ENCODE results near the gene CHCHD3.
A peak's percentile ranks its signal among the peaks of the same experiment; 100 is the strongest.
"Not testable (repeated sequence)": the region's sequence is repeated elsewhere in the genome, so short reads cannot be mapped to it uniquely, and the experiment has no call there.

The CHCHD3 gene

GRCh38 chr7:133001727-133002126 is 80.2 kb downstream of the CHCHD3 start:
- DNase-seq (ENCODE audit: low read depth), result no peak

- no peak for DNase-seq (ENCODE audit: low read depth)
Measured at GRCh38 chr7:132999845-133000244, 82.0 kb downstream of the CHCHD3 start.

GRCh38 chr7:132998763-132999162 is 83.1 kb downstream of the CHCHD3 start:
- DNase-seq (ENCODE audit: low read depth), result no peak

GRCh38 chr7:132997505-132997904 is 84.4 kb downstream of the CHCHD3 start:
- DNase-seq (ENCODE audit: low read depth), result no peak

GRCh38 chr7:132996581-132997242 is 85.2 kb downstream of the CHCHD3 start:
- no peak for DNase-seq (ENCODE audit: low read depth)

GRCh38 chr7:132993377-132994013 is 88.4 kb downstream of the CHCHD3 start:
- no peak for DNase-seq (ENCODE audit: low read depth)

- no peak for DNase-seq (ENCODE audit: low read depth)
Measured at GRCh38 chr7:132991615-132992587, 90.0 kb downstream of the CHCHD3 start.

- DNase-seq (ENCODE audit: low read depth), result no peak
Measured at GRCh38 chr7:132988117-132988516, 93.8 kb downstream of the CHCHD3 start.

- no peak for DNase-seq (ENCODE audit: low read depth)
Measured at GRCh38 chr7:132980402-132980801, 101.5 kb downstream of the CHCHD3 start.

GRCh38 chr7:132979524-132979923 is 102.4 kb downstream of the CHCHD3 start:
- DNase-seq (ENCODE audit: low read depth), result no peak

GRCh38 chr7:132977234-132977633 is 104.7 kb downstream of the CHCHD3 start:
- DNase-seq (ENCODE audit: low read depth), result no peak

- DNase-seq (ENCODE audit: low read depth), result peak; percentile 6
Measured at GRCh38 chr7:132972745-132973144, 109.1 kb downstream of the CHCHD3 start.

GRCh38 chr7:132970257-132970656 is 111.6 kb downstream of the CHCHD3 start:
- no peak for DNase-seq (ENCODE audit: low read depth)

- no peak for DNase-seq (ENCODE audit: low read depth)
Measured at GRCh38 chr7:132969520-132969919, 112.4 kb downstream of the CHCHD3 start.

- not testable (repeated sequence) for DNase-seq (ENCODE audit: low read depth)
Measured at GRCh38 chr7:132967470-132967848, 114.4 kb downstream of the CHCHD3 start.

- no peak for DNase-seq (ENCODE audit: low read depth)
Measured at GRCh38 chr7:132966754-132967469, 115.0 kb downstream of the CHCHD3 start.

- DNase-seq (ENCODE audit: low read depth), result no peak
Measured at GRCh38 chr7:132965951-132966350, 115.9 kb downstream of the CHCHD3 start.

GRCh38 chr7:132964876-132965275 is 117.0 kb downstream of the CHCHD3 start:
- no peak for DNase-seq (ENCODE audit: low read depth)

- no peak for DNase-seq (ENCODE audit: low read depth)
Measured at GRCh38 chr7:132959891-132960290, 122.0 kb downstream of the CHCHD3 start.

GRCh38 chr7:132956556-132956955 is 125.3 kb downstream of the CHCHD3 start:
- no peak for DNase-seq (ENCODE audit: low read depth)

- DNase-seq (ENCODE audit: low read depth), result no peak
Measured at GRCh38 chr7:132953468-132953867, 128.4 kb downstream of the CHCHD3 start.

GRCh38 chr7:132950725-132951124 is 131.2 kb downstream of the CHCHD3 start:
- DNase-seq (ENCODE audit: low read depth), result no peak
